Measurements from ENCODE around the gene WFDC5. TPM values are rescaled to one million over a fixed set of nuclear protein-coding genes. Genes with fewer than 3 reads are reported as not detected.

Gene WFDC5
- total and polyA plus RNA-seq, 9 of the 15 experiments (the other 6 are each of a cell fraction or from before 2014, with no cell fraction given): not detected

GRCh38 chr20:45138561-45139300 lies 23.8 kb upstream of the WFDC5 start (continued):
- TF ChIP-seq CTCF (IDR thresholded peaks at IDR 0.05 in 2 of 3, conservative IDR thresholded peaks at IDR 0.05 in 1 of 3; ENCODE audit: insufficient read depth in 2 of 3, low read depth in 1 of 3, low read length in 3 of 3) (peak; percentile 87 to 95 (median 95)), PRDM10 (IDR thresholded peaks at IDR 0.05; ENCODE audit: partially characterized antibody) (peak; percentile 42), DIDO1 (tag; IDR thresholded peaks at IDR 0.05; ENCODE audit: low read depth) (peak; percentile 35; the same call in 1 of the 2 replicates), SMC3 (conservative IDR thresholded peaks at IDR 0.05; ENCODE audit: insufficient read depth, low read depth, low read length) (peak; percentile 79), TFAP4 (CRISPR knock-in tag; IDR thresholded peaks at IDR 0.05; ENCODE audit: borderline replicate concordance) (peak; percentile 97), CBX3 (IDR thresholded peaks at IDR 0.05; ENCODE audit: borderline replicate concordance in 1 of 2, low read length in 2 of 2) (peak in 1 of 2 experiments; percentile 54; a peak in 1 of 3 replicates), KDM4B (IDR thresholded peaks at IDR 0.05; ENCODE audit: borderline replicate concordance in 2 of 2, low read depth in 1 of 2) (0 out of 4 replicates have a peak, but pooled peaks of 1 of the 2 experiments have one; percentile 62), RB1 (IDR thresholded peaks at IDR 0.05; ENCODE audit: low read depth) (peak; percentile 56; the same call in 1 of the 2 replicates), GABPB1 (CRISPR knock-in tag; IDR thresholded peaks at IDR 0.05) (peak; percentile 67), HCFC1 (IDR thresholded peaks at IDR 0.05; ENCODE audit: low read depth, low read length) (peak; percentile 54)

Measured in K562 (cell line).